Breast epithelium (tissue), 4 donors: ENCODE data around the gene GRWD1. TPM values are rescaled to one million over a fixed set of nuclear protein-coding genes. Genes with fewer than 3 reads are reported as not detected.

Experiments used
- DNase-seq, 2 donors: peaks; one replicate each; pipeline ENCODE4 v3.0.0-alpha.2; 2019; ENCODE audit warnings: low spot score in 2 of 2
- H3K27ac ChIP-seq, 2 donors: fragments of 200-600 bp; sonication (generic) in 1 of 2; one replicate each; pipeline ENCODE4 v1.5.1; 2016 to 2019; ENCODE audit warnings: mild to moderate bottlenecking in 1 of 2
- H3K27me3 ChIP-seq, 2 donors: fragments of 200-600 bp; sonication (generic) in 1 of 2; one replicate each; pipeline versions ENCODE4 v1.5.1 to v1.6.0; 2017 to 2019; ENCODE audit warnings: control low read depth in 1 of 2, mild to moderate bottlenecking in 1 of 2
- H3K36me3 ChIP-seq: fragments of 200-600 bp; one replicate; pipeline ENCODE4 v1.5.1; 2019
- H3K4me1 ChIP-seq, 2 donors: fragments of 200-600 bp; sonication (generic); one replicate each; pipeline ENCODE4 v1.5.1; 2016 to 2019; ENCODE audit warnings: control low read depth in 1 of 2
- H3K4me3 ChIP-seq, 3 donors: fragments of 200-600 bp; sonication (generic); 1 replicate in 2 of 3; 2 replicates in 1 of 3; pipeline ENCODE4 v1.5.1; 2016 to 2019; ENCODE audit warnings: mild to moderate bottlenecking in 3 of 3, moderate library complexity in 2 of 3
- H3K9me3 ChIP-seq, 2 donors: fragments of 200-600 bp; sonication (generic) in 1 of 2; one replicate each; pipeline ENCODE4 v1.5.1; 2016 to 2019; ENCODE audit warnings: control low read depth in 1 of 2
- CTCF ChIP-seq, 3 donors: fragments of 450-650 bp; IDR thresholded peaks; one replicate each; pipeline ENCODE4 v1.5.1; 2016 to 2017; ENCODE audit warnings: antibody characterized with exemption in 3 of 3, mild to moderate bottlenecking in 3 of 3, moderate library complexity in 3 of 3
- POLR2A ChIP-seq: fragments of 450-650 bp; IDR thresholded peaks from one replicate; pipeline ENCODE4 v1.6.1; 2016; ENCODE audit warnings: antibody characterized with exemption, mild to moderate bottlenecking, moderate library complexity
- POLR2AphosphoS5 ChIP-seq, 3 donors: sonication (generic); formaldehyde crosslinking; IDR thresholded peaks; one replicate each; pipeline ENCODE4 v1.6.1; 2017; ENCODE audit warnings: antibody characterized with exemption in 3 of 3
- intact Hi-C: fragments of 100-400 bp; cut with DNase I; formaldehyde crosslinking; loops from one replicate; pipeline ENCODE4 v1.15.1; 2023; ENCODE audit warnings: low total_unique reads
- total RNA-seq, 3 donors: library from RNA; depleted of rRNA; stranded (reverse); fragments of >200 nt; gene quantifications; one replicate each; pipeline ENCODE4 v1.1.0, GENCODE V29; 2016

Gene GRWD1
- total RNA-seq, 3 donors from 2014 or later = 25.0 to 35.4 (median 30.1) TPM

GRCh38 chr19:48398102-48398374 lies 47.7 kb upstream of the GRWD1 start:
- H3K4me3 ChIP-seq = peak overlapping the region; percentile 37 to 75 (median 53)
- peak overlapping the region in 1 of 2 donors; percentile 74 for H3K27ac ChIP-seq
- TF ChIP-seq CTCF (IDR thresholded peaks at IDR 0.05) (no peak), POLR2A (no peak), POLR2AphosphoS5 (IDR thresholded peaks at IDR 0.05) (no peak)
- DNase-seq = no peak
- H3K9me3 ChIP-seq = no peaks in the 10 kb centered on the region
- intact Hi-C loops = loop anchor here (10.0 kb wide), 1 partner anchor 1207 kb away; no protein-coding TSS in a partner anchor
- peaks cover 0 to 9% of the 10 kb centered on the region in 2 donors for H3K4me1 ChIP-seq
- no peaks in the 10 kb centered on the region for H3K36me3 ChIP-seq
- peaks cover 14 to 41% of the 10 kb centered on the region in 2 donors for H3K27me3 ChIP-seq

DNA sequence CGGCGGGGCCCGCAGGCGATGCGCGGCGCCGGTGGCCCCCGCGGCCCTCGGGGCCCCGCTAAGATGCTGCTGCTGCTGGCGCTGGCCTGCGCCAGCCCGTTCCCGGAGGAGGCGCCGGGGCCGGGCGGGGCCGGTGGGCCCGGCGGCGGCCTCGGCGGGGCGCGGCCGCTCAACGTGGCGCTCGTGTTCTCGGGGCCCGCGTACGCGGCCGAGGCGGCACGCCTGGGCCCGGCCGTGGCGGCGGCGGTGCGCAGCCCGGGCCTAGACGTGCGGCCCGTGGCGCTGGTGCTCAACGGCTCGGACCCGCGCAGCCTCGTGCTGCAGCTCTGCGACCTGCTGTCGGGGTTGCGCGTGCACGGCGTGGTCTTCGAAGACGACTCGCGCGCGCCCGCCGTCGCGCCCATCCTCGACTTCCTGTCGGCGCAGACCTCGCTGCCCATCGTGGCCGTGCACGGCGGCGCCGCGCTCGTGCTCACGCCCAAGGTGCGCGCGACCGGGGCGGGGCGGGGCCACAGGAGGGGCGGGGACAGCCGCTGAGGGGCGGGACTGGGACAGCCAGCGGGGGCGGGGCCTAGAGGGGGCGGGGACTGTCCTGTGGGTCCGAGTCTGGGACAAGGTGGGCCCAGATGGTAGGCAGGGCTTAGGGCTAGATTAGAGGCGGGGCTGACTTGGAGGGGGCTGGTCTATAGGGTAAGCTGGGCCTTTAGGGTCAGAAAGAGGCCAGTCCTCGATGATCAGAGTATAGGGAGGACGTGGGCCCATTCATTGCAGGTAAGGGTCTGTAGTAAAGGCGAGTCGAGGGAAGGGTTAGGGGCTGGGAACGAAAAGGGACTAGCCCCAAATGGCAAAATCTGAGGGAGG lies 47.2 kb upstream of the GRWD1 start:
- Histone ChIP-seq H3K27me3 (peaks cover 14 to 41% of the 10 kb centered on the region in 2 donors), H3K9me3 (no peaks in the 10 kb centered on the region), H3K36me3 (no peaks in the 10 kb centered on the region), H3K27ac (peak overlapping the region; percentile 21 to 74), H3K4me3 (peak overlapping the region; percentile 37 to 75 (median 53)), H3K4me1 (peaks cover 0 to 9% of the 10 kb centered on the region in 2 donors)
- intact Hi-C loops = loop anchor here (10.0 kb wide), 1 partner anchor 1206 kb away; no protein-coding TSS in a partner anchor
- no peak for TF ChIP-seq POLR2AphosphoS5 (IDR thresholded peaks at IDR 0.05)
- TF ChIP-seq CTCF (IDR thresholded peaks at IDR 0.05) = no peak
- TF ChIP-seq POLR2A = no peak
- peak in 1 of 2 donors; percentile 48 for DNase-seq

DNA sequence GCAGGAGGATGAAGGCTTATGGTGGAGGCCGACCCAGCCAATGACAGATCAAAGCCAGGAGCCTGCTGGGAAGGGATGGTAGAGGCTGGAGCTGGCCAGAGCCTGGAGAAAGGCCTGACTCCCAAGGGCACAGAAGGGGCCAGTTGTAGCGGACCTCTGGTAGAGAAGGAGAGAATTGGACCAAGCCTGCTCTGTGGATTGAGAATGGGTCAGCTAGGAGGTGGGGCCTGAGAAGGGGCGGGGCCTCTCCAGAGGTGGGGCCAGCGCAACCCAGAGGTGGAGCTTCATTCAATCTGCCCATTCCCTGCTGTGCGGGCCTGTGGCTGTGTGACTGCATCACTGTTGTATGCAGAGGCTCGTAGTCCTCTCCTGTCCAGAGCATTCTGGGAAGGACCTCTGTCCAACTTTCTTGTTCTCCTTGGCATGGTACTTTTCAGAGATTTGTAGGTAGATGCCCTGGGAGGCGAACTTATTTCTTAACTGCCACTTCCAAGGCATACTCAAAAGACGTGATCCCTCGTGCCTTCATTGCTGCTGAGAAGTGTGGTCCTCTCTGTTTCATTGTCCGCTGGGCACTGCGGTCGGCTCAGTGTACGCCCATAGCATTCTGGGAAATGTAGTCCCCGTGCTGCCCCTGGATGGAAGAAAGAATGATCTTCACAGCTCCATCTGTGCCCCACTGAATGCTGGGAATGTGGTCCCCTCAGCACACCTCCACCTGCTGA lies 45.6 kb upstream of the GRWD1 start:
- intact Hi-C loops = no loop called here
- no peak for DNase-seq
- TF ChIP-seq POLR2AphosphoS5 (IDR thresholded peaks at IDR 0.05) = no peak
- TF ChIP-seq POLR2A = no peak
- no peak for TF ChIP-seq CTCF (IDR thresholded peaks at IDR 0.05)
- Histone ChIP-seq H3K27ac (peak overlapping the region; percentile 9 to 74), H3K27me3 (peaks cover 11 to 28% of the 10 kb centered on the region in 2 donors), H3K4me3 (peak overlapping the region in 1 of 3 donors; percentile 46), H3K36me3 (no peaks in the 10 kb centered on the region), H3K9me3 (no peaks in the 10 kb centered on the region), H3K4me1 (no peaks in the 10 kb centered on the region)

- Histone ChIP-seq H3K27ac (no peak overlapping the region), H3K27me3 (peaks cover 3 to 17% of the 10 kb centered on the region in 2 donors), H3K4me3 (no peak overlapping the region), H3K4me1 (no peaks in the 10 kb centered on the region), H3K9me3 (no peaks in the 10 kb centered on the region), H3K36me3 (no peaks in the 10 kb centered on the region)
- DNase-seq = no peak
- TF ChIP-seq CTCF (IDR thresholded peaks at IDR 0.05) = no peak
- TF ChIP-seq POLR2A = no peak
- no peak for TF ChIP-seq POLR2AphosphoS5 (IDR thresholded peaks at IDR 0.05)
- intact Hi-C loops = no loop called here
Measured at GRCh38 chr19:48401287-48401686, 44.5 kb upstream of the GRWD1 start.

DNA sequence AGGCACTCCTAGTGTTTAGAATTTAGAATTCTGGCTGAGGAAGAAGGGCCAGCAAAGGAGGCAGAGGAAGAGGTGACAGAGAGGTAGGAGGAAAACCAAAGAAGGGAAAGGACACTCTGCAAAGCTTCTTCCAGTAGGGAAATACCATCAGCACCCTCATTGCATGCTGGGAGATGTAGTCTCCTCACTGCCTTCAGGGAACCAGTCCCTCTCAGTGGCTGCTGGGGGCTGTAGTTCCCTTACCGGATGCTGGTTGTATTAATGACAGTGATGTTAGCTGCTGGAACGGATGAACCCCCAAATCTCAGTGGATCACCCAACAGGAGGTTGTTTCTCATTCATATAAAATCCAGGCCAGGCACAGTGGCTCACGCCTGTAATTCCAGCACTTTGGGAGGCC lies 42.2 kb upstream of the GRWD1 start:
- H3K27ac ChIP-seq = no peak overlapping the region
- no peak for TF ChIP-seq CTCF (IDR thresholded peaks at IDR 0.05)
- TF ChIP-seq POLR2AphosphoS5 (IDR thresholded peaks at IDR 0.05) = no peak
- no peak for TF ChIP-seq POLR2A
- no peaks in the 10 kb centered on the region for H3K4me1 ChIP-seq
- intact Hi-C loops = no loop called here
- no peaks in the 10 kb centered on the region for H3K36me3 ChIP-seq
- no peaks in the 10 kb centered on the region for H3K27me3 ChIP-seq
- no peak for DNase-seq
- H3K9me3 ChIP-seq = no peaks in the 10 kb centered on the region
- no peak overlapping the region for H3K4me3 ChIP-seq
